ENCODE data around the gene FAM107A.

GRCh38 chr3:58574682-58575081 lies 2.5 kb downstream of the FAM107A start:
- TF ChIP-seq CTCF (conservative IDR thresholded peaks at IDR 0.05; ENCODE audit: low read length) (no peak), EZH2phosphoT487 (IDR thresholded peaks at IDR 0.05; ENCODE audit: borderline replicate concordance) (no peak)

All from Loucy (cell line).